Activated CD4-positive, alpha-beta T cell treated with anti-CD3 and anti-CD28 coated beads for 24 hours (primary cell): Measurements from ENCODE around the gene SPEF2.

Experiments
- DNase-seq, 2 donors: peaks; one replicate each; pipeline ENCODE4 v3.0.0-alpha.2; 2020; ENCODE audit warnings: low read depth in 2 of 2

The SPEF2 gene

DNA sequence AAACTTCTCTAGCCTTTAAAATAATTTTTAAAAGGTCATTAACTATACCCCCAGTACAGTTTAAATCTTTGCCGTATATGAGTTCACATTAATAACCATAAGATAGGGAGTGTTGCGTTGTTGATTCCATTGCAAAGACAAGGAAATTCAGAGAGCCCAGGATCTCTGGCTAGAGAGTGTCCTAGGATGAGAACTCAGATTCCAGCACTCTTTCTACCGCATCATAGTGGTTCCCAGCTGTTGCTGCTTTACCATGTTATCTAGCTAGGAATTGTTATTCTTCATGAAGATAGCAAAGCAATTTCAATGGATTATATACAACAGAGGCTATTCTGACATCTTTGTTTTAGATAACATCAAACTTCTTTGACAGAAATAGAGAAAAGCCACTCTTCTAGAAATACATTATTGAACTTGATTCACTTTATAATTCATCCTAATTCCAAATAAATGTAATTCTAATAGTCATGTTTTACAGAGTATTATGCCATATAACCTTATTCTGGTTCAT is 160.7 kb downstream of the SPEF2 start:
- no peak for DNase-seq

DNA sequence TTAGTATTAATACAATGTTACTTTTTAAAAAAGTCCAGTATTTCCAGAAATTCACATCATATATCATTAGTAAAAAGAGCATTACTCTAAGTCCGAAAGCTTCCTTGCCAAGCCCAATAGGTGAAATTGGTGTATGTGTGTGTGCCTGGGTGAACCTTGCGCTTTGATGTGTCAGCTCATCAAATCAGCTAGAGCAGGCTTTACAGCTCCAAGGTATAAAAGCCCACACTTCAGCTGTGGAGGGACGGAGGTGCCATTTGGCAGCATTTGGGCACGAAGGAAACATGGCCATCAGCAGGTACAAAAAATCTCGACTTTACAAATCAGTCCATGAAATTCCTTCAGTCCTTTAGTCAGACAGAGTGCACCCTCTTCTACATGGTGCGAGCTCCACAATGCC is 162.6 kb downstream of the SPEF2 start:
- peak in 1 of 2 donors; percentile 28 for DNase-seq

DNA sequence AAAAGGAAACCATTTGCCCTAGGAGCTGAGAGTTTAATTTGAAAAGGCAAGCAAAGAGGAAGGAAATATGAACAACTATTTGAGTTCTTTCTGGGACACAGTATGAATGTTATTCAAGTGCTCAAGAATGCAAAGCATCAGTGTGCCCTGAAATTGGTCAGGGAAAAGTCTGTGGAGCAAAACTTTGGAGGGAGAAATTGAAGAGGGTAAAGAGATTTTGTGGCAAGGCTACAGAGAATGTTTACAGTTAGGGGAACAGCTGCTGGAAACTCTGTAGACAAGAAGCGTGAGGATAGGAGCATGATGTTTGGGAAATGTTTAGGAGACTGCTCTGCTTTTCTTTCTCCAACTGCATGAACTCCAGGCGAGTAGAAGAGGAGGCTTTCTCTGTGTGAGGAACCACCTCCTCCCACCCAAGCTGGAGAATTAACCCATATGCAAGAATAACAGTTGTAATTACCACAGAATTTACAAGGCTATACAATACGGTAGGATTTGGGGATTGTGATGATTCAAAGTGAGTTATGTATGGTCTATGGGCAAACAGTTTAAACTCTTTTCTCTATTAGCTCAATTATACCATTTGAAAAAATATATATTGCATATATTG is 163.6 kb downstream of the SPEF2 start:
- no peak for DNase-seq

DNA sequence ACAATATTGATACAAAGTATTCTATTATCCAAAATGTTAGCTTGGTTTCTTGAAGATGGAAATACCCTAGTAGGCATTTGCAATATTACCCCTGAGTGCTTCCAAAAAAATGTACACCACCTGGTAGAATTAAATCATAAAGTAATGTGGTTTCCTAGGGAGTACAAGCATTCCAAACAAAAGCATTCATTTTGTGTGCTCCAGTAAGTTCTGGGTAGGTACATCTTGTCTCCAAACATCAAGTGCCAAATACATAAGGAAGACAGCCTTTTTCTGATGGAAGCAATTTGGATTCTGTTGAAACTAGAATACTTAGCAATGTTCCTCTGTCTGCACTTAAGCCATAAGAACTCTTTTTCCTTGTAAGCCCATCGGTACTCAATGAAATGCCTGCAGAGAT is 165.9 kb downstream of the SPEF2 start:
- no peak for DNase-seq

DNA sequence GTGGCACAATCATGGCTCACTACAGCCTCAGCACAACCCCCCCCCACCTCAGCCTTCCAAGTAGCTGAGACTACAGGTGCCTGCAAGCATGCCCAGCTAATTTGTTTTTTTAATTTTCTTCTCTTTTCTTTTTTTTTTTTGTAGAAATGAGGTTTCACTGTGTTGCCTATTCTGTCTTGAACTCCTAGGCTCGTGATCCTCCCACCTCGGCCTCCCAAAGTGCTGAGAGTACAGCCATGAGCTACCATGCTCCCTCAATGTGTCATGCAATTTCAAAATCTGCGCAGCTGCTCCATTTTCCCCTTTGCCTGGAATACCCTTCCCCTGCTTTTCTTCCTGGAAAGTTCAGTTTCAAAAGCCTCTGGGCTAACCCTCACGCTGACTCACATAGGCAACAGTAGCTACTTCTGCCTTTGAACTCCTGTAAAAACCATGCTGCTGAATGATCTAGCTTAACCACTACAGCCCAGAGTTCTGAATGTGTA is 168.0 kb downstream of the SPEF2 start:
- DNase-seq: peak in 1 of 2 donors; percentile 23

DNA sequence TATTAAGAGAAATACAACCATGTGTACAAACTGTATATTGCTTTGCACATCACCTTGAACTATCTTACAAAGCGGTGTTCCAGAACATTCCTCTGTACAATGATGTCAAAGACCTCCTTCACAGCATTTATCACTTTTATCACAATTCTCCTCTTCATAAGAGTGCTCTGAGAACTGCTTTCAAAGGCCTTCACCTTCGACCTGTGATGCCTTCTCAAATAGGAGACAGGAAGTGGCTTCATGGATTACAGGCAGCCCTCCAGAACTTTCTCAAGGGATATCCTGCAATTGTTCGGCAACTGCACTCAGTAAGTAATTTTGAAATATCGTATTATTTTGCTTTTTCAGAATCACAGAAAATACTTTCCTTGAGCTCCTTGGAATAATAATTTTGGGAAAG is 171.1 kb downstream of the SPEF2 start:
- DNase-seq: no peak

DNA sequence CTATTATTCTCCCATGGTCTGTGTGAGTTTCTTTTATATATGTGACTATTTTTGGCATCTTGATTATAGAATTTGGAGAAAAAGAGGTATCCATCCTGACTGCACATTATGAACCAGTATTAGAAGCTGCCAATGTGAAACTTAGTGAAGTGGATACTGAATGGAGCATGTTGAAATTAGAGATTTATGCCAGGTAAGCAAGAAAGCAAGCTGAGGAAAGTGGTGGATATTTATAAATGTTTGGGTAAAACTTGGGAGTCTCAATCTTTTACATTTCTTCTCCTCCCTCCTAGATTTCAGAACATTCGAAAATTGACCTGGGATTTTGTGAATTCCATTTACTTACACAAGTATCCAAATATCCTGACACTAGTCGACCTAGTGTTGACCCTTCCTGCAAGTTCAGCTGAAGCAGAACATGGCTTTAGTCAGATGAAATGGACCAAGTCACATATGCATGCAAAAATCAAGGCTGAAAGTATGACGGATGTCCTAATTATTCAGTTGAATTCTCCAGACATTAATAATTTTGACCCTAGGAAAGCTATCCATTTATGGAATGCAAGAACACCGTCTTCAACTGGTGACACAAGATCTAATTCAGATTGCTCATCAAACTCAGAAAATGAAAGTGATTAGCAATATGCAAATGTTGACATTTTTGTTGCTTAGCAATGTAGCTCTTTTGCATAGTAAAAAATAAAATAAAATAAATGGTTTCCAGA is 172.2 kb downstream of the SPEF2 start:
- DNase-seq: no peak

DNA sequence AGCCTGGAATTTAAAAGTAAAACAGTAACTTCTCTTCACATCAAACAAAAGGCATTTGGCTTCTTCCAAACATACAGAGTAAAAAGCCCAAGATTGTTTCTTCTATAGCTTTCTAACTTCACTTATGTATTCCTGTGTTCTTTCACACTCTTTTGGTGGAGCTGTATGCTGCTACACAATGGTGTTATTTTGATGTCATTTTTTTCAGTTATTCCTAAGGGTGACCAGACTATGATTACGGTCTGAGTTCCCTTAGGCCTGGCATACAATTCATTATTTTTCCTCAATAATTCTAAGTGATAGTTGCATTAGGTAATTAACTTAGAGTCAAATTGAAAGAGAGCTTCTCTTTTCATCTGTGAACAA is 172.8 kb downstream of the SPEF2 start:
- DNase-seq: no peak

DNA sequence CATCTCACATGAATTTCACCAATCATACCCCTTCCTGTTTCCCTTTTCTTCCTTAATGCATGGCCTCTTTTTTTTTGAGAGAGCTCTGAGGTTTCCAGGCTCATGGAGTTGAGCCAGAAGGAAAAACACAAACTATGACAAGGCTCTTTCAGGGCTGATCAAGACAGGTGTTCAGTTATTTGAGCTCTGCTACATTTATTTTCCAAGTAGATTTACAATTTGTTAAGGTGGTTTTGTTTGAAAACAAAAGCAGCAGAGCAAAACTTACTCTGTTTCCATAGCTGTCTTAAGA is 176.6 kb downstream of the SPEF2 start:
- DNase-seq: no peak

DNA sequence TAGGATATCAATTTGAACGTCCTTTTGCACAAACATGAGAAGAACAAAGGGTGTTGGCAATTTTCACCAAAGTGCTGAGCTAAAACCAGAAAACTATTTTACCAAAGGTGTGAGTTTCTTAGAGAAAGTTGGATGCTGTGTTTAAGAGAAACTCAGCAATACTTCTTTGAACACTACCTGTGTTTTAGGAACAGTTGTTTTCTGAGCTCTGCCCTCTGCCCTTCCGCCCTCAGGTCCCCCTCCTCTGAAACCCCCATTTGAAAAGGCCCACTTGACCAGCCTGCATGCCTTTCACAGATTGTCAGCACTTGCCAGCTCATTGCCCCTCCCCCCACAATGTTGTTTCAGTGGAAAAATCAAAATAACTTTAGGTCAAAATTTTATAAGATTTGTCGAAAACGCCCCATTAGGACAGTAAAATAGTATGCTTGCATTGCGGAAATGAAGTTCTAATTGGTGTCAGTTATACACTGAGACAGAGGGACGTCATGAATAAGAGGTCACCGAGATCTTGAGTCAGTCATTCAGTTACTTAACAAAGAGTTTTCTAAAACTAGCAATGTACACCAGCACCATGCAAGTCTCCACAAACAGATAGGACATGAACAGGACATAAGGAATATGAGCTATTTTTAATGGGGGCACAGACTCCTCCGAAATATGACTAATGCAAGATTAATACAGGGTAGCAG is 177.2 kb downstream of the SPEF2 start:
- no peak for DNase-seq

DNA sequence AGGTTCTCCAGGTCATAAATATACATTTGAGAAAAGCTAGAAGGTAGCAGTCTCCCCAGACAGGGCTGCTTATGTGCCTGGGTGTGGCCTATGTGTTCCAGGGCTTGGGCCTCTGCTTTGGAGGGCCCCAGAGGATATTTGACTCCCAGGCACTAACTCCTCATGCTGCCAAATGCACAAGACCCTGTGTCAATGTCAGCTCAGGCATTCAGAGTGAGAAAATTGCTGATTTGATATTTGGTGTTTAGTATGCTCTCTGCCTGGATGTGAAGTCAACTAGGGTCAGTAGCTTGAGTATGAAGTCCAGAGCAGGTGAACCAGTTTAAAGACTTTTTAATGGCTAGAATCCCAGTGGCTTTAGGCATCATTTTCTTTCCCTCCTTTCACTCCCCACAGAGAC is 181.5 kb downstream of the SPEF2 start:
- DNase-seq: no peak

DNA sequence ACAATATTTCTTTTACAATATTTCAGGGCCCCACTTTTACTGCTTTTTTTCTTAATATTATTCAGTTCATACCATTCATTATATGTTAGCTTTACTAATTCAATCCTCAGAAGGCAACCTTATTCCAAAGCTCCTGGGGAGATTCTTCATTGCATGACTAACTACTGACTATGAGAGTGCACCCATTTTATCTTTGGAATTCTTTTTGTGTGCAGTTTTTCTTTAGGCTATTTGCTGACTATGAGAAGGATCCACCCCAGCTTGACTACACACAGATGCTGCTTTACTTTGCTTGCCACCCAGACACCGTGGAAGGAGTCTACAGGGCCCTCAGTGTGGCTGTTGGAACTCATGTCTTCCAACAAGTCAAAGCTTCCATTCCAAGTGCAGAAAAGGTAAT is 182.1 kb downstream of the SPEF2 start:
- no peak for DNase-seq

DNA sequence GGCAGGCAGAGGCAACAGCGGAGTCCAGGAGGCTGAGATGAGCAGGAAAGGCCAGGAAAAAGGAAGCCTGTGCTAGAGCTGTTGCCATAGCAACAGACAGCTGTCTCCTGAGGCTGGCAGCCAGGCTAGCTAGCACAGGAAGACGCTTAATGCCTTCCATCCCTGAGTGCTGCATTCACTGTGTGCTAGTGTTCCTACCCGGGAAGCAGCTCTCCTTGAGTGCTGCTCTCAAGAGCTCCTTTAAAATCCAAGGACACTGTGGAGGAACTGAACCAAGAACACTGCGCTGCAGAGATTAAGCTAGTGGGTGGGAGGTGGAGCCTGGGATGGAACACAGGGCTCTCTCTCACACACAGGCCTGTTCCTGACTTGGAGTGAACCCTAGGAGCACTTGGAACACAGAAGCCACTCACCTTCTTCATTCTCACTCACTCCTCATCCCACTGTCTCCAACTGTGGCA is 185.6 kb downstream of the SPEF2 start:
- no peak for DNase-seq

DNA sequence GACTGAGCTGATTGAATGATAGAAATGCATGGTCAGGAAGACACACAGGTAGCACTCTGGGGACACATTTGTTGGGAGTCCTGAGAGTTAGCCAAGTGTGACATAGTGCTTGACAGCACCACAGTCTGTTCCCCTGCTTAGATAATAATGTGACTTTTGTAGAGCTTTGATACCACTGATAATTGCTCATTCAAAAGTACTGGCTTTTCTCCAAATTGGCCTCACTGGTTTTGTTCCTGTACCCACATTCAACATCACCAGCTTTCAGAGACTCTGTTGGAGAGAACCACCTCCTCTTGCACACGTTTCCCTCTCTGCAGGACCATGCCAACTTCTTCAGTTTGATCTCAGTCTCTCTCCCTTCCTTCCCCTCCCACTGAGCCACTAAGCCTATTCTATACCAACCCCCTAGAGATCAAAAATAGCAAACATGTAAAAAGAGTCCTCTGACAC is 186.6 kb downstream of the SPEF2 start:
- DNase-seq: no peak

DNA sequence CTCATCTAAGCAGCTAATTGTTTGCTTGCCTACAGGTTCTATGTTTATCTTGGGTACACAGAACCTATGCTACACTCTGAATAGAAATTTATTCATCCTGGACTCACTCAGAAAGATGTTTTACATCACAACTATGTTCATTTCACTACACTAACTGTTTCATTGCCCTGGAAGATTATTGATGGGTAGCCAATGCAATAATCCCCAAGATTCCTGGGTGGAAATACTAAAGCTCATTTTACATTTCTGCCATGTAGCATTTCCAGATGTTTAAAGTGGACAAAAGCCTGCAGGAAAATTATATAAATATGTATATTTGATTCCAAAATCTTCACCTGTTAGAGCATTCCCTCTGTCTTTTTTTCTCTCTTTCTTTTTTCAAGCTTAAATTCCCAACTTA is 187.2 kb downstream of the SPEF2 start:
- DNase-seq: no peak

DNA sequence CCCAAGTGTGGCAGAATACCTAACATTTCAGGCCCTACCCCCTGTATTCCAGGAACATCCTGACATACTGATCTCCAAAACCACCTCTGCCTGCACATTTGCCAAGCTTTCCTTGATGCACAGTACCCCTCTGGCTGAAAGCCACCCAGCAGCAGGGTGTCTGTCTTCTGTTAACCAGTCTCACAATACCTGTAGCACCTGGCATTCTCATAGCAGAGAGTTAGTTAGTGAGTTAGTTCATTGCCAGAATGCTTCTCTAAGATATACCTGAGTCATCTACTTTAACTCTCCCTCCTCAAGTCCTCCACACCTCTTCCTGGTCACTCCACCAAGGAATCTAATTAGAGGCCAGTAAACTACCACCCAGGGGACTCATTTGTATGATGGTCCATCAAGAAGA is 192.9 kb downstream of the SPEF2 start:
- no peak for DNase-seq

DNA sequence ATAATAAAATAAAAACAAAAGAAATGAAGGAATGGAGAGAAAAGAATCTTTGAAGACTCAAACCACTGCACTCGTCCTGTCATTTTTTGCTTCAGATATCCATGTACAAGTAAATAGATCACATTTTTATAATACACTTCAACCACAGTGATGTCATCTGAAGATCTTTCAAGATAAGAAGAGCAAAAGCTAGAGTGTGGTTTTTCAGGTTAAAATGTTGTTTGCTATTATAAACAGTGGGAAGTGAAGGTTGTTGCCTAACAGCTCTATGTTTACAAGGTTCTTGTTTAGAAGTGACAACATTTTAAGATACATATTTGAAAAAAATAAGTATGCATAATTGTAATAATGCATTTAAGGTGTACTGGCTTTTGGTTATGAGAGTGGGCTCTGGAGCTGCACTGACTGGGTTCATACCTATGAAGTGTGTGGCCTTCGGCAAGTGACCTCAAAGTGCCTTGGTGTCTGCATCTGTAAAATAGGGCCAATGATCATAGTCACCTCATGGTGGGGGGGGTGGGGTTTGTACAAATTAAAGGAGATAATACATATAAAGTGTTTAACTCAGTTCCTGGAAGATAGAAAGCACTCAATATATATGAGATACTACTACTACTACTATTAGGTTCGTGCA is 193.6 kb downstream of the SPEF2 start:
- no peak for DNase-seq

DNA sequence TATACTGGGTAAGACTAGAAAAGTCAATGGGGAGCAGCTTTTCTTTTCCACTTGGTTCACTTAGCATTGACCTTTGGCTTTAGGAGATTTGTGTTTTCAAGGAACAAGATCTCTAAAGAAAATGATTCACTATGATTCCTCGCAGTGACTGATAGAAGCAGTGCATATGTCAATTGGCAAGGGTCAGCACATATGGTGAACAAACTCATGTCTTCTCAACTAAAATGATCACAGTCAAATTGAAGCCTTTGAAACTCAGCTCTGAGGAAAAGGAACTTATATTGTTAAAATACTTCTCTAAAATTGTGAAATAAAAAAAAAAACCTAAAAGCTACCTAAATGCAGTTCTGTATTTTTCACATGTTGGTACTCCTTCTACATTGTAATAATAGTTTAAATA is 195.9 kb downstream of the SPEF2 start:
- DNase-seq: no peak

DNA sequence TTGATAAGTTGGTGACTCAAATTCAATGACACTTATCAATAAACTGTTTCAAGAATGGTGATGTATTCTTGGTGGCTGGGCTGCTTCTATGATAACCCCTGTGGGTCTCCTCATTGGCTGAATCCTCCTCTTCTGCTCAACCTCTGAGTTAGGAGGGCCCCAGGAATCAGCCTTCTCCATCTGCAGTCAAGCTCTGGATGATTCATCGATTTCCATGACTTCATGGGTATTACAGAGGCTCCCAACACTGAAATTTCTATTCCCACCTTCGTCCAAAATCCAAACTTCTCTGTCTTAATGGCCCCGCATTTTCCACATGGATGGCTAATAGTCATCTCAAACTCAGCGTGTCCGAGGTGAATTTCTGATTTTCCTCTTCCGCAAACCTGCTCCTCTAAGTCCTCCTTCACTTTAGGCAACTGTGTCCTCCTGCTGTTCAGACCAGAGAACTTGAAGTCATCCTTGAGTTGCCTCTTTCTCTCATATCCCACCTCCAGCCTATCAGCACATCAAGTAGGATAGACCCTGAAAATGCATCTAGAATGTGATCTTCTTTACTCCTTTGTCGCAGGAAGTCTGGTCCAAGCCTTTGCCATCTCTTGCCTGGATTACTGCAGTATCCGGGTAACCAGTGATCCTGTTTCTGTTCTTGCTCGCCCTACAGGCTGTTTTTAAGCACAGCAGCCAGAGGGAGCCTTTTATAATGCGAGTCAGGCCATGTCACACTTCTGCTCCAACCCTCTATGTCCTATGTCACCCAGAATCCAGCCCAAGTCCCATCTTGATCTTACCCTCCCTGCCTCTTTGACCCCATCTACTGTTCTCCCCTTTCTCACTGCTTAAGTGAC is 197.7 kb downstream of the SPEF2 start:
- no peak for DNase-seq

DNA sequence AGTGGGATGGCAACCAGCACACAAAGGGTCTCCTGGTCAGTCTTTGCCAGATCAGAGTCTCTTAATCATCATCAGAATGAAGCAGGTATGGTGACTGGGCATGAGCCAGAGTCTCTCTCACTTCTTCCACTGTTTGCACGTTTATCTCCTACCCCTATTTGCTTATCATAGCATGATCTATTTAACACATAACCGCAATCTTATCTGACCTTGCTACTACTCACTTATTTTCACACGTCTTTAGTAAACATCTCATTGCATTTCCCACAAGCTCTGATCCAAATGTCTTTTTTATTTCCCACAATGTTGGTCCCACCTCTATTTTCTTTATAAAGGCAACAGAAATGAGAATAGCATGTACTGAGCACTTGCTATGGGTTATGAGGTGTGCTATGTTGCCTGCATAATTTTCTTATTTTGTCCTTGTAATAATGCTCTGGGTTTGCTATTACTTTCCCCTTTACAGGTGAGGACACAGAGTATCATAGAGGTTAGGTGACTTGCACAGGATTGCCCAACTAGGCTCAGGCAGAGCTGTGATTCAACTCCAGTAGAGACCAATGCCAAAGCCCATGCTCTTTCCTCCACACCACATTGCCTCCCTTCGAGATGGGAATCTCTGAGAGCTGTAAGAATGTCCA is 199.3 kb downstream of the SPEF2 start:
- no peak for DNase-seq

DNA sequence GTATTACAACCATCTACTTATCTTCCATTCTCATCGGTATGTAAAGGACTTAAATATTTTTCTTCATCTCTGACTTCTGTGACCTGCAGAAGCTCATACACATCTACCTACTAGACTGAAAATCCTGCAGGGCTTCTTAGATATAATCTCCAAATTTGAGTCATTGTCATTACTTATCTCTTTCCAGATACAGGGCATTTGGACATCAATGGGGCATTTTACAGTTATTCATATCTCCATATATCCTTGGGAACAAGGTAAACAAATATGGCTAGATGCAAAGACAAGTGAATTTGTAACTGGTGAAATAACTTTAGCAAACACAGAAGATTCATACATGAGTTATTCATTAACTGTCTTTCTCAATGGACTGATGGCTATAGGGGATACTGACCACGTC is 201.4 kb downstream of the SPEF2 start:
- DNase-seq: no peak
